ENCODE data around the gene C1QL3. TPM values are rescaled to one million over a fixed set of nuclear protein-coding genes. Genes with fewer than 3 reads are reported as not detected.

C1QL3 gene
- total RNA-seq, 1 experiment from 2014 or later = not detected

- intact Hi-C loops (cut with micrococcal nuclease; ENCODE audit: unreplicated experiment) = no loop called here
- ChIA-PET CTCF (no interaction called here), POLR2A (no interaction called here)
- Mint-ChIP-seq H3K9me3 (ENCODE audit: unreplicated experiment) (no peaks in the 10 kb centered on the region), H3K36me3 (ENCODE audit: insufficient read depth, unreplicated experiment) (no peaks in the 10 kb centered on the region), H3K27ac (ENCODE audit: unreplicated experiment) (no peak overlapping the region), H3K4me3 (ENCODE audit: unreplicated experiment) (no peak overlapping the region), H3K4me1 (ENCODE audit: low read depth, unreplicated experiment) (peaks cover 7% of the 10 kb centered on the region), H3K27me3 (ENCODE audit: insufficient read depth, unreplicated experiment) (no peaks in the 10 kb centered on the region)
- no peaks in the 10 kb centered on the region for H3K27me3 ChIP-seq (replicated peaks; ENCODE audit: control insufficient read depth, insufficient read depth, low read length)
- H3K9me3 ChIP-seq = no peaks in the 10 kb centered on the region
- no TSS peak for BruUV-seq (replicated peaks)
- H3K36me3 ChIP-seq (ENCODE audit: control insufficient read depth, insufficient read depth, low read length) = no peaks in the 10 kb centered on the region
- H3K4me3 ChIP-seq (ENCODE audit: low read depth, low read length) = no peak overlapping the region
- TF ChIP-seq CTCF (IDR thresholded peaks at IDR 0.05; ENCODE audit: insufficient read depth in 1 of 2, low read depth in 1 of 2, low read length in 1 of 2, severe bottlenecking in 1 of 2, unreplicated experiment in 1 of 2) = no peak
- peaks cover 4% of the 10 kb centered on the region for H3K4me1 ChIP-seq
- no peak for DNase-seq
These were observed 5.8 kb upstream of the C1QL3 start for GRCh38 chr10:16527452-16527851.

- Histone ChIP-seq H3K36me3 (ENCODE audit: control insufficient read depth, insufficient read depth, low read length) (no peaks in the 10 kb centered on the region), H3K4me3 (ENCODE audit: low read depth, low read length) (no peak overlapping the region), H3K27me3 (replicated peaks; ENCODE audit: control insufficient read depth, insufficient read depth, low read length) (no peaks in the 10 kb centered on the region), H3K4me1 (no peaks in the 10 kb centered on the region), H3K9me3 (no peaks in the 10 kb centered on the region)
- H3K27me3 Mint-ChIP-seq (ENCODE audit: insufficient read depth, unreplicated experiment) = no peaks in the 10 kb centered on the region
- H3K9me3 Mint-ChIP-seq (ENCODE audit: unreplicated experiment) = no peaks in the 10 kb centered on the region
- no peaks in the 10 kb centered on the region for H3K4me1 Mint-ChIP-seq (ENCODE audit: low read depth, unreplicated experiment)
- no peak for TF ChIP-seq CTCF (IDR thresholded peaks at IDR 0.05; ENCODE audit: insufficient read depth in 1 of 2, low read depth in 1 of 2, low read length in 1 of 2, severe bottlenecking in 1 of 2, unreplicated experiment in 1 of 2)
- BruUV-seq (replicated peaks) = no TSS peak
- no peak for DNase-seq
- CTCF ChIA-PET = no interaction called here
- POLR2A ChIA-PET = no interaction called here
- intact Hi-C loops (cut with micrococcal nuclease; ENCODE audit: unreplicated experiment) = no loop called here
- peaks cover 7% of the 10 kb centered on the region for H3K36me3 Mint-ChIP-seq (ENCODE audit: insufficient read depth, unreplicated experiment)
- no peak overlapping the region for H3K4me3 Mint-ChIP-seq (ENCODE audit: unreplicated experiment)
- no peak overlapping the region for H3K27ac Mint-ChIP-seq (ENCODE audit: unreplicated experiment)
These were observed 779 bp downstream of the C1QL3 start for GRCh38 chr10:16520900-16521299.

- no peaks in the 10 kb centered on the region for H3K36me3 ChIP-seq (ENCODE audit: control insufficient read depth, insufficient read depth, low read length)
- CTCF ChIA-PET = no interaction called here
- H3K4me3 Mint-ChIP-seq (ENCODE audit: unreplicated experiment) = no peak overlapping the region
- no peak overlapping the region for H3K27ac Mint-ChIP-seq (ENCODE audit: unreplicated experiment)
- intact Hi-C loops (cut with micrococcal nuclease; ENCODE audit: unreplicated experiment) = no loop called here
- POLR2A ChIA-PET = no interaction called here
- peaks cover 7% of the 10 kb centered on the region for H3K36me3 Mint-ChIP-seq (ENCODE audit: insufficient read depth, unreplicated experiment)
- H3K27me3 ChIP-seq (replicated peaks; ENCODE audit: control insufficient read depth, insufficient read depth, low read length) = no peaks in the 10 kb centered on the region
- H3K4me1 ChIP-seq = no peaks in the 10 kb centered on the region
- H3K9me3 Mint-ChIP-seq (ENCODE audit: unreplicated experiment) = no peaks in the 10 kb centered on the region
- no peak for TF ChIP-seq CTCF (IDR thresholded peaks at IDR 0.05; ENCODE audit: insufficient read depth in 1 of 2, low read depth in 1 of 2, low read length in 1 of 2, severe bottlenecking in 1 of 2, unreplicated experiment in 1 of 2)
- no TSS peak for BruUV-seq (replicated peaks)
- no peaks in the 10 kb centered on the region for H3K27me3 Mint-ChIP-seq (ENCODE audit: insufficient read depth, unreplicated experiment)
- H3K4me3 ChIP-seq (ENCODE audit: low read depth, low read length) = no peak overlapping the region
- H3K9me3 ChIP-seq = no peaks in the 10 kb centered on the region
- DNase-seq = no peak
- H3K4me1 Mint-ChIP-seq (ENCODE audit: low read depth, unreplicated experiment) = no peaks in the 10 kb centered on the region
These were observed 1.5 kb downstream of the C1QL3 start for GRCh38 chr10:16519908-16520861.

All from Caco-2 (cell line).